ENCODE measurements around the gene A2M.

The A2M gene

DNA sequence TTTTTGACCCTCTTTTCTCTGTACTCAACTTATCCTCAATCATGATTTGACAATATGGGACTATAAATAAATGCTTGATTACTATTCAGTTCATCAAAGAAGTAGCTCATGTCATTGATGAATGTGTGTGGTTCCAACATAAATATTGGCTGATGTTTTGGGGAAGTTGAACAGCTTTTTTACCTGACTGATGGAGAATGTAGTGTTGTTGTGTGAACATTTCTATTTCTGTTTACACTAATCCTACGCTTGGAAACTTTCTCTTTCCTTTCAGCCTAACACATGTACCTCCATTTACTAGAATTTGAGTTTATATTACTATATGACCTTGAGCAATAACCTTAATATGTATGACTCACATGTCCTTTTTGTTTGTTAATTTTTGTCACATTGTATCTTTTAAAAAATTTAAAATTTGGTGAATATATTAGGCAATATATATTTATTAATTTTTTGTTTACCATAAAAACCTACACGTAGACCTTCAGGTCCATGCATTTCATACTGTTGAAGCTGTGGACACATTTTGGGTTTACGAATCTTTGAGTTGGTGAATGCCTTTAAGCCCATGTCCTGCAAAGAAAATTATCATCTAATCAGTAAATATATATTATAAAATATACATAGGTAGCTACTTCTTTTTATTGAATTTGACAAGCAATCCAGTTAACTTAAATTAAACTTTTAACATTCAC, 21.1 kb downstream of the A2M start:
- Histone ChIP-seq H3K4me3 (ENCODE audit: insufficient read depth, low read length, poor library complexity, severe bottlenecking) (no peak overlapping the region), H3K79me2 (ENCODE audit: insufficient read depth, low read length) (no peaks in the 10 kb centered on the region), H3K4me2 (ENCODE audit: low read depth, low read length, poor library complexity, severe bottlenecking) (no peak overlapping the region), H3K9me2 (replicated peaks; ENCODE audit: insufficient read depth, low read length) (no peaks in the 10 kb centered on the region), H3K27ac (ENCODE audit: low read depth, low read length) (no peak overlapping the region), H3F3A (ENCODE audit: insufficient read depth) (no peaks in the 10 kb centered on the region), H3K27me3 (ENCODE audit: low read length) (no peaks in the 10 kb centered on the region), H3K9ac (ENCODE audit: low read length) (no peak overlapping the region), H2AFZ (ENCODE audit: low read depth, low read length, severe bottlenecking) (no peak overlapping the region), H3K9me3 (ENCODE audit: insufficient read depth, low read length) (no peaks in the 10 kb centered on the region), H4K20me1 (ENCODE audit: low read depth, low read length) (no peaks in the 10 kb centered on the region), H3K36me3 (ENCODE audit: low read length) (no peaks in the 10 kb centered on the region)
- TF ChIP-seq, protein P1, sequence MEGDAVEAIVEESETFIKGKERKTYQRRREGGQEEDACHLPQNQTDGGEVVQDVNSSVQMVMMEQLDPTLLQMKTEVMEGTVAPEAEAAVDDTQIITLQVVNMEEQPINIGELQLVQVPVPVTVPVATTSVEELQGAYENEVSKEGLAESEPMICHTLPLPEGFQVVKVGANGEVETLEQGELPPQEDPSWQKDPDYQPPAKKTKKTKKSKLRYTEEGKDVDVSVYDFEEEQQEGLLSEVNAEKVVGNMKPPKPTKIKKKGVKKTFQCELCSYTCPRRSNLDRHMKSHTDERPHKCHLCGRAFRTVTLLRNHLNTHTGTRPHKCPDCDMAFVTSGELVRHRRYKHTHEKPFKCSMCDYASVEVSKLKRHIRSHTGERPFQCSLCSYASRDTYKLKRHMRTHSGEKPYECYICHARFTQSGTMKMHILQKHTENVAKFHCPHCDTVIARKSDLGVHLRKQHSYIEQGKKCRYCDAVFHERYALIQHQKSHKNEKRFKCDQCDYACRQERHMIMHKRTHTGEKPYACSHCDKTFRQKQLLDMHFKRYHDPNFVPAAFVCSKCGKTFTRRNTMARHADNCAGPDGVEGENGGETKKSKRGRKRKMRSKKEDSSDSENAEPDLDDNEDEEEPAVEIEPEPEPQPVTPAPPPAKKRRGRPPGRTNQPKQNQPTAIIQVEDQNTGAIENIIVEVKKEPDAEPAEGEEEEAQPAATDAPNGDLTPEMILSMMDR (IDR thresholded peaks at IDR 0.05; ENCODE audit: insufficient read depth, low read length, poor library complexity, severe bottlenecking): no peak

DNA sequence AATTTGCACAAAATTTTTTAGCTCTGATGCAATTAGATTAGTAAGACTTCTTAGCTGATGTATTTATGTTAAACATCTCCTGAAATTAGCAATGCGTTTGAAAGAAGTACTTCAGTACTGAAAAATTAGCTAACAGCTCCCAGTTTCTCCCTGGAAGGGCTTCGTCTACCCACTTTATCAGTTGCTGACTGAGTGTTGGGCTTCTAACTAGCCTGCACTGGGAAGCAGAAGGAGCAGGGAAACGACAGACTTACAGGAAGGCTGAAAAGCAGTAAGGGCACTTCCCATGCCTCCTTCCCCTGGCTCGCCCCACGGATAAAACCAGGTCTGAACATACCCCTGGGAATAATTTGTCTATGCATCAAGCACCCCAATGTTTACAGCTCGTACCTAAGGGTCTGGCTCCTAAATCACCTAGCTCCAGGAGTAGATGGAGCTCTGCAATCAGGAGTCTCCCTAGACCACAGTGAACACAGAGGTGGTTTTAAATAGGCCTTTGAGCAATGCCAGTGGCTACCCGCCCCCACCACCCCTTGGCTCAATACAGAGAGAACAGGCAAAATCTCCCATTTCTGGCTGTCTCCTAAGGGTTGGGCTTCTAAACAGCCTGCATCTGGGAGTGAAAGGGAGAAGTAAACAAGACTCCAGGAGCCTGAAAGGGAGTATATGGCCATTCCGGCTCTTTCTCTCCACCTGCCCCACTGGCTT, 23.7 kb downstream of the A2M start:
- Histone ChIP-seq H2AFZ (ENCODE audit: low read depth, low read length, severe bottlenecking) (no peak overlapping the region), H3K9ac (ENCODE audit: low read length) (no peak overlapping the region), H3K9me3 (ENCODE audit: insufficient read depth, low read length) (no peaks in the 10 kb centered on the region), H3K4me3 (ENCODE audit: insufficient read depth, low read length, poor library complexity, severe bottlenecking) (no peak overlapping the region), H4K20me1 (ENCODE audit: low read depth, low read length) (no peaks in the 10 kb centered on the region), H3K36me3 (ENCODE audit: low read length) (no peaks in the 10 kb centered on the region), H3K9me2 (replicated peaks; ENCODE audit: insufficient read depth, low read length) (no peaks in the 10 kb centered on the region), H3K27ac (ENCODE audit: low read depth, low read length) (no peak overlapping the region), H3F3A (ENCODE audit: insufficient read depth) (no peaks in the 10 kb centered on the region), H3K27me3 (ENCODE audit: low read length) (no peaks in the 10 kb centered on the region), H3K4me2 (ENCODE audit: low read depth, low read length, poor library complexity, severe bottlenecking) (no peak overlapping the region), H3K79me2 (ENCODE audit: insufficient read depth, low read length) (no peaks in the 10 kb centered on the region)
- TF ChIP-seq, protein P1 (IDR thresholded peaks at IDR 0.05; ENCODE audit: insufficient read depth, low read length, poor library complexity, severe bottlenecking): no peak
- TF ChIP-seq EZH2phosphoT487 (conservative IDR thresholded peaks at IDR 0.05; ENCODE audit: low read length): no peak

GRCh38 chr12:9090220-9090619, 25.5 kb downstream of the A2M start:
- Histone ChIP-seq H2AFZ (ENCODE audit: low read depth, low read length, severe bottlenecking) (no peak overlapping the region), H3K9ac (ENCODE audit: low read length) (no peak overlapping the region), H3K36me3 (ENCODE audit: low read length) (no peaks in the 10 kb centered on the region), H3K9me3 (ENCODE audit: insufficient read depth, low read length) (no peaks in the 10 kb centered on the region), H3K27ac (ENCODE audit: low read depth, low read length) (no peak overlapping the region), H3K4me3 (ENCODE audit: insufficient read depth, low read length, poor library complexity, severe bottlenecking) (no peak overlapping the region), H3F3A (ENCODE audit: insufficient read depth) (no peaks in the 10 kb centered on the region), H3K9me2 (replicated peaks; ENCODE audit: insufficient read depth, low read length) (no peaks in the 10 kb centered on the region), H3K27me3 (ENCODE audit: low read length) (no peaks in the 10 kb centered on the region), H3K4me2 (ENCODE audit: low read depth, low read length, poor library complexity, severe bottlenecking) (no peak overlapping the region), H4K20me1 (ENCODE audit: low read depth, low read length) (no peaks in the 10 kb centered on the region), H3K79me2 (ENCODE audit: insufficient read depth, low read length) (no peaks in the 10 kb centered on the region)
- no peak for TF ChIP-seq EZH2phosphoT487 (conservative IDR thresholded peaks at IDR 0.05; ENCODE audit: low read length)
- TF ChIP-seq, protein P1 (IDR thresholded peaks at IDR 0.05; ENCODE audit: insufficient read depth, low read length, poor library complexity, severe bottlenecking): no peak

Data from SU-DHL-6 (cell line).